CD14-positive monocyte (primary cell): ENCODE results near the gene ADCY1. TPM values are rescaled to one million over a fixed set of nuclear protein-coding genes. Genes with fewer than 3 reads are reported as not detected.

Experiments used
- DNase-seq, 3 donors: peaks; one replicate each; pipeline ENCODE4 v3.0.0-alpha.2; 2011 to 2022
- H2AFZ ChIP-seq: 2 replicates; pipeline ENCODE4 v1.6.0; 2012; ENCODE audit warnings: mild to moderate bottlenecking, low read depth, low read length, inconsistent platforms; ENCODE audit not compliant: insufficient read depth, poor library complexity, severe bottlenecking
- H3K27ac ChIP-seq, 2 donors: 1 replicate in 1 of 2; 2 replicates in 1 of 2; pipeline ENCODE4 v1.5.1; 2012 to 2013; ENCODE audit warnings: low read length in 2 of 2, control low read depth in 1 of 2, inconsistent platforms in 1 of 2, low read depth in 1 of 2, mild to moderate bottlenecking in 1 of 2
- H3K27me3 ChIP-seq, 2 donors: one replicate each; pipeline versions ENCODE4 v1.6.0 to v1.6.1; 2011 to 2013; ENCODE audit warnings: low read length in 2 of 2; ENCODE audit not compliant: control insufficient read depth in 2 of 2, insufficient read depth in 2 of 2
- H3K36me3 ChIP-seq, 2 donors: replicated peaks in 1 of 2; 1 replicate in 1 of 2; 2 replicates in 1 of 2; pipeline versions ENCODE4 v1.5.1 to v1.6.1; 2012 to 2013; ENCODE audit warnings: low read length in 2 of 2, control low read depth in 1 of 2, inconsistent platforms in 1 of 2, mild to moderate bottlenecking in 1 of 2; ENCODE audit not compliant: insufficient read depth in 2 of 2, control insufficient read depth in 1 of 2
- H3K4me1 ChIP-seq, 2 donors: 1 replicate in 1 of 2; 2 replicates in 1 of 2; pipeline versions ENCODE4 v1.5.1 to v1.6.1; 2012 to 2013; ENCODE audit warnings: low read length in 2 of 2, control low read depth in 1 of 2, inconsistent platforms in 1 of 2, mild to moderate bottlenecking in 1 of 2, moderate library complexity in 1 of 2; ENCODE audit not compliant: insufficient read depth in 2 of 2, control insufficient read depth in 1 of 2
- H3K4me2 ChIP-seq: replicated peaks from 2 replicates; pipeline ENCODE3; 2012; ENCODE audit warnings: low read length, moderate library complexity, mild to moderate bottlenecking; ENCODE audit not compliant: poor library complexity, severe bottlenecking; ENCODE audit errors: extremely low read depth
- H3K4me3 ChIP-seq, 3 experiments: fragments of 200-600 bp in 1 of 3; sonication (generic) in 1 of 3; replicated peaks in 1 of 3; 1 replicate in 2 of 3; 2 replicates in 1 of 3; pipeline ENCODE4 v1.5.1; 2011 to 2013; ENCODE audit warnings: low read length in 3 of 3, mild to moderate bottlenecking in 3 of 3, control low read depth in 2 of 3, low read depth in 2 of 3, inconsistent platforms in 1 of 3, moderate library complexity in 1 of 3
- H3K79me2 ChIP-seq: 2 replicates; pipeline ENCODE4 v1.6.0; 2012; ENCODE audit warnings: mild to moderate bottlenecking, control low read depth, inconsistent platforms, low read length, moderate library complexity; ENCODE audit not compliant: insufficient read depth
- H3K9ac ChIP-seq: 2 replicates; pipeline ENCODE4 v1.6.0; 2017; ENCODE audit warnings: low read length, mild to moderate bottlenecking; ENCODE audit not compliant: insufficient read depth, poor library complexity, severe bottlenecking
- H3K9me3 ChIP-seq, 2 donors: replicated peaks in 1 of 2; 1 replicate in 1 of 2; 2 replicates in 1 of 2; pipeline versions ENCODE4 v1.5.1 to v1.6.1; 2012 to 2013; ENCODE audit warnings: low read length in 2 of 2, control low read depth in 1 of 2; ENCODE audit not compliant: control insufficient read depth in 1 of 2, insufficient read depth in 1 of 2
- H4K20me1 ChIP-seq: 2 replicates; pipeline ENCODE4 v1.6.0; 2012; ENCODE audit warnings: mild to moderate bottlenecking, low read length, control low read depth, moderate library complexity; ENCODE audit not compliant: insufficient read depth
- H3K27ac Mint-ChIP-seq, 7 donors: one replicate each; pipeline ENCODE4 v1.8.0; 2020; ENCODE audit warnings: mild to moderate bottlenecking in 7 of 7, mixed read lengths in 7 of 7, moderate library complexity in 6 of 7, inconsistent platforms in 2 of 7
- H3K27me3 Mint-ChIP-seq, 3 donors: one replicate each; pipeline ENCODE4 v1.8.0; 2021 to 2022; ENCODE audit warnings: low read depth in 3 of 3, mild to moderate bottlenecking in 3 of 3, mixed read lengths in 3 of 3, moderate library complexity in 3 of 3, inconsistent platforms in 1 of 3
- H3K36me3 Mint-ChIP-seq, 2 donors: one replicate each; pipeline ENCODE4 v1.8.0; 2020; ENCODE audit warnings: mixed read lengths in 2 of 2, inconsistent platforms in 1 of 2, mild to moderate bottlenecking in 1 of 2
- H3K4me1 Mint-ChIP-seq: one replicate; pipeline ENCODE4 v1.8.0; 2020; ENCODE audit warnings: mild to moderate bottlenecking, mixed read lengths
- H3K4me3 Mint-ChIP-seq, 2 donors: one replicate each; pipeline ENCODE4 v1.8.0; 2020; ENCODE audit warnings: mild to moderate bottlenecking in 2 of 2, mixed read lengths in 2 of 2, moderate library complexity in 1 of 2
- H3K9me3 Mint-ChIP-seq, 7 donors: one replicate each; pipeline ENCODE4 v1.8.0; 2020 to 2022; ENCODE audit warnings: mixed read lengths in 7 of 7, mild to moderate bottlenecking in 6 of 7, moderate library complexity in 6 of 7, inconsistent platforms in 2 of 7
- CTCF ChIP-seq: fragments of 200-600 bp; IDR thresholded peaks from one replicate; pipeline ENCODE4 v1.8.0; 2022; ENCODE audit warnings: antibody characterized with exemption, mild to moderate bottlenecking
- WGBS: methylation state at CpG from one replicate; pipeline ENCODE4 v1.1.5; 2013; ENCODE audit warnings: missing lambda C conversion rate; ENCODE audit not compliant: insufficient coverage; 5-methylcytosine and 5-hydroxymethylcytosine counted together
- intact Hi-C, 2 donors: fragments of 100-400 bp; cut with micrococcal nuclease; formaldehyde crosslinking; loops; one replicate each; pipeline versions ENCODE4 v1.15.0 to v1.15.1; 2023
- polyA plus RNA-seq, 3 donors: library from polyadenylated mRNA; depleted of rRNA in 1 of 3; unstranded in 2 of 3; stranded (reverse) in 1 of 3; fragments of 300-500 nt in 2 of 3; fragments of >200 nt in 1 of 3; fragmentation: Illumina TruSeq in 2 of 3; gene quantifications; 1 replicate in 2 of 3; 2 replicates in 1 of 3; pipeline ENCODE4 v1.2.3, GENCODE V29; 2012 to 2021

The ADCY1 gene
- polyA plus RNA-seq, 3 donors, result 0.01 TPM; not detected in 2

- no peak for DNase-seq
- WGBS, result 76% methylated on average over 3 of the region's 4 CpGs
- Histone ChIP-seq H3K4me1 (no peaks in the 10 kb centered on the region), H3K9ac (no peak overlapping the region), H3K4me3 (no peak overlapping the region), H3K27me3 (no peaks in the 10 kb centered on the region), H3K9me3 (no peaks in the 10 kb centered on the region), H3K79me2 (no peaks in the 10 kb centered on the region), H2AFZ (no peak overlapping the region), H3K27ac (no peak overlapping the region), H3K4me2 (no peak overlapping the region), H4K20me1 (no peaks in the 10 kb centered on the region), H3K36me3 (no peaks in the 10 kb centered on the region)
- intact Hi-C loops, result no loop called here
- Mint-ChIP-seq H3K36me3 (no peaks in the 10 kb centered on the region), H3K9me3 (peaks cover 0 to 6% (median 0%) of the 10 kb centered on the region in 7 donors), H3K27ac (no peak overlapping the region), H3K4me3 (no peak overlapping the region), H3K27me3 (peaks cover 0 to 2% (median 2%) of the 10 kb centered on the region in 3 donors), H3K4me1 (no peaks in the 10 kb centered on the region)
- no peak for TF ChIP-seq CTCF
Observed at GRCh38 chr7:45653209-45653907, 79.2 kb downstream of the ADCY1 start.

DNA sequence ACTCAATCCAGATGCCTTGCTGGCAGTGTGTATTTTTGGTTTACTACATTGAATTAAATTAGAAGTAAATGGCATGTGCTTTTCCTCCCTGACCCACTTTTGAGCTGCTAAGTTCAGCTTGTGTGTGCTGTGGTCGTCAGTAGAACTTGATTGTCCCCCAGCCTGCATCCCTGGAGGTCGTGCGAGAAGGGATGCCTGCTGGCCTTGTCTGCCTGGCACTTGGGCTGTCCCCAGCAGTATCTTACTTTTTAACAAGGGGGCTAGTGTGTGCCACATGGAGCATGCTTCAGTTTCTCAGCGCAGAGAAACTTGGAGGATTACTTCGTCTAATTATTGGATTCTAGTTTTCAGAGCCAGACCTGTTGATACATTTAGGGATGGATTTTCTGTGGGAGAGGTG is 80.2 kb downstream of the ADCY1 start:
- intact Hi-C loops, result no loop called here
- H3K4me1 Mint-ChIP-seq, result no peaks in the 10 kb centered on the region
- no peak overlapping the region for H3K27ac ChIP-seq
- H3K9me3 ChIP-seq, result no peaks in the 10 kb centered on the region
- no peak overlapping the region for H3K27ac Mint-ChIP-seq
- no peak overlapping the region for H3K9ac ChIP-seq
- no peak overlapping the region for H3K4me3 Mint-ChIP-seq
- H3K79me2 ChIP-seq, result no peaks in the 10 kb centered on the region
- peaks cover 0 to 6% (median 0%) of the 10 kb centered on the region in 7 donors for H3K9me3 Mint-ChIP-seq
- no peaks in the 10 kb centered on the region for H3K27me3 ChIP-seq
- H3K36me3 ChIP-seq, result no peaks in the 10 kb centered on the region
- no peak for DNase-seq
- no peaks in the 10 kb centered on the region for H3K36me3 Mint-ChIP-seq
- no peak overlapping the region for H3K4me2 ChIP-seq
- 95% methylated on average over 4 of the region's 5 CpGs for WGBS
- peaks cover 0 to 4% (median 3%) of the 10 kb centered on the region in 3 donors for H3K27me3 Mint-ChIP-seq
- H3K4me1 ChIP-seq, result no peaks in the 10 kb centered on the region
- no peak overlapping the region for H3K4me3 ChIP-seq
- H2AFZ ChIP-seq, result no peak overlapping the region
- H4K20me1 ChIP-seq, result no peaks in the 10 kb centered on the region
- no peak for TF ChIP-seq CTCF
